ENCODE measurements around the gene RER1. TPM values are rescaled to one million over a fixed set of nuclear protein-coding genes. Genes with fewer than 3 reads are reported as not detected.

Gene RER1
- total RNA-seq, 2 experiments from 2014 or later, result 60.5 to 138 TPM

- no peak overlapping the region for H2AFZ ChIP-seq (ENCODE audit: low read length)
- H3K4me3 ChIP-seq (ENCODE audit: low read depth, low read length, poor library complexity, severe bottlenecking), result no peak overlapping the region
- POLR2A ChIA-PET, result no interaction called here
- no peaks in the 10 kb centered on the region for H3K4me1 ChIP-seq (ENCODE audit: insufficient read depth, low read length, poor library complexity, severe bottlenecking)
- no peaks in the 10 kb centered on the region for H3K9me2 ChIP-seq (ENCODE audit: insufficient read depth, low read length)
- intact Hi-C loops (cut with micrococcal nuclease; ENCODE audit: unreplicated experiment), result no loop called here
- H3K4me2 ChIP-seq (ENCODE audit: low read length), result no peak overlapping the region
- H3K79me2 ChIP-seq (ENCODE audit: insufficient read depth, low read depth, low read length), result no peaks in the 10 kb centered on the region
- CTCF ChIA-PET (ENCODE audit: unreplicated experiment), result no interaction called here
- no peaks in the 10 kb centered on the region for H3K9me3 ChIP-seq (ENCODE audit: low read length)
- no TSS peak for BruUV-seq (replicated peaks)
- TF ChIP-seq EZH2phosphoT487 (IDR thresholded peaks at IDR 0.05; ENCODE audit: borderline replicate concordance, low read depth, low read length), result no peak
- TF ChIP-seq, protein P1, sequence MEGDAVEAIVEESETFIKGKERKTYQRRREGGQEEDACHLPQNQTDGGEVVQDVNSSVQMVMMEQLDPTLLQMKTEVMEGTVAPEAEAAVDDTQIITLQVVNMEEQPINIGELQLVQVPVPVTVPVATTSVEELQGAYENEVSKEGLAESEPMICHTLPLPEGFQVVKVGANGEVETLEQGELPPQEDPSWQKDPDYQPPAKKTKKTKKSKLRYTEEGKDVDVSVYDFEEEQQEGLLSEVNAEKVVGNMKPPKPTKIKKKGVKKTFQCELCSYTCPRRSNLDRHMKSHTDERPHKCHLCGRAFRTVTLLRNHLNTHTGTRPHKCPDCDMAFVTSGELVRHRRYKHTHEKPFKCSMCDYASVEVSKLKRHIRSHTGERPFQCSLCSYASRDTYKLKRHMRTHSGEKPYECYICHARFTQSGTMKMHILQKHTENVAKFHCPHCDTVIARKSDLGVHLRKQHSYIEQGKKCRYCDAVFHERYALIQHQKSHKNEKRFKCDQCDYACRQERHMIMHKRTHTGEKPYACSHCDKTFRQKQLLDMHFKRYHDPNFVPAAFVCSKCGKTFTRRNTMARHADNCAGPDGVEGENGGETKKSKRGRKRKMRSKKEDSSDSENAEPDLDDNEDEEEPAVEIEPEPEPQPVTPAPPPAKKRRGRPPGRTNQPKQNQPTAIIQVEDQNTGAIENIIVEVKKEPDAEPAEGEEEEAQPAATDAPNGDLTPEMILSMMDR (conservative IDR thresholded peaks at IDR 0.05; ENCODE audit: low read length), result no peak
- no peak for DNase-seq (ENCODE audit: low spot score)
- no peaks in the 10 kb centered on the region for H4K20me1 ChIP-seq (ENCODE audit: insufficient read depth, low read length)
- no peaks in the 10 kb centered on the region for H3K36me3 ChIP-seq (ENCODE audit: insufficient read depth, low read length)
- H3K27ac ChIP-seq (ENCODE audit: low read depth, low read length, poor library complexity, severe bottlenecking), result no peak overlapping the region
Observed at GRCh38 chr1:2356911-2357845, 34.5 kb upstream of the RER1 start.

DNA sequence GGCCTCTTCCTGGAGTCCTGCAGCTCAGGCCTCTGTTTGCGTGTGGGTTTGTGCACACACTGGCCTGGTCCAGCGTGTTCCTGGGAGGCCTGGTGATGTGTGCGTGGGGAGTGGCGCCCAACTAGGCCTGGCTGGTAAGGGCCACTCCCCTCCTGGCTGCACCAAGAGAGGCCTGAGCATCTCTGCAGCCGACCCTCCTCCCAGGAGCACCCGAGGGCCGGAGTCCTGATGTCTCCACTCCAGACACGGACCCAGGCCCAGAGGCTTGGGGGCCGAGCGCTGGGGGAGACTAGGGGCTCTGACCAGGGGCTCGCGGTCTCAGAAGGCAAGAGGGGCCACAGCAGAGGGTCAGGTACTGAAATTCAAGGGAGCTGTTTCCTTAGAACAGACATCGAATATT lies 33.6 kb upstream of the RER1 start:
- Histone ChIP-seq H3K9me2 (ENCODE audit: insufficient read depth, low read length) (no peaks in the 10 kb centered on the region), H3K36me3 (ENCODE audit: insufficient read depth, low read length) (no peaks in the 10 kb centered on the region), H3K4me2 (ENCODE audit: low read length) (no peak overlapping the region), H3K79me2 (ENCODE audit: insufficient read depth, low read depth, low read length) (no peaks in the 10 kb centered on the region), H2AFZ (ENCODE audit: low read length) (no peak overlapping the region), H4K20me1 (ENCODE audit: insufficient read depth, low read length) (no peaks in the 10 kb centered on the region), H3K4me1 (ENCODE audit: insufficient read depth, low read length, poor library complexity, severe bottlenecking) (no peaks in the 10 kb centered on the region), H3K9me3 (ENCODE audit: low read length) (no peaks in the 10 kb centered on the region; the same call in 1 of the 2 replicates), H3K27ac (ENCODE audit: low read depth, low read length, poor library complexity, severe bottlenecking) (no peak overlapping the region), H3K4me3 (ENCODE audit: low read depth, low read length, poor library complexity, severe bottlenecking) (no peak overlapping the region)
- no TSS peak for BruUV-seq (replicated peaks)
- intact Hi-C loops (cut with micrococcal nuclease; ENCODE audit: unreplicated experiment), result no loop called here
- CTCF ChIA-PET (ENCODE audit: unreplicated experiment), result no interaction called here
- TF ChIP-seq, protein P1 (conservative IDR thresholded peaks at IDR 0.05; ENCODE audit: low read length), result no peak
- TF ChIP-seq EZH2phosphoT487 (IDR thresholded peaks at IDR 0.05; ENCODE audit: borderline replicate concordance, low read depth, low read length), result no peak
- DNase-seq (ENCODE audit: low spot score), result no peak
- POLR2A ChIA-PET, result no interaction called here
